Measurements from ENCODE around the gene HIVEP3.

DNA sequence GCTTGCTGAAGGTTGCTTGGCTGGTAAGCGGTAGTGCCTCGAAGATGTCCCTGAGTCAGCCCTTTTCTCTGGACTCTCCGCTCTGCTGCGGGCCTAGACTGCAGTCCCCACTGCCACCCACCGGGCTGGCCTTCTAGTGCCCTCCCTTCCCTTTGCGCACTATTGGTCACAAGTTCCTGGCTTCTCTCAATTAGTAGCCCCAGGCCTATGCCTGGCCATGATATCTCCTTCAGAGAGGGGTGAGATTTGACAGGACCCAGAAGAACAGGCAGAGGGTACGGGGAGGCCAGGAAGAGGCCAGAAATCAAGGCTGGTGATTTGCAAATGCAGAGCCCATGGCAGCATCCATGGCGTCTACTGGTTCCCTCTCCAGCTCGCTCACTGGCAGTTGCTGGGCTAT, 207.7 kb downstream of the HIVEP3 start:
- TF ChIP-seq, protein P1, sequence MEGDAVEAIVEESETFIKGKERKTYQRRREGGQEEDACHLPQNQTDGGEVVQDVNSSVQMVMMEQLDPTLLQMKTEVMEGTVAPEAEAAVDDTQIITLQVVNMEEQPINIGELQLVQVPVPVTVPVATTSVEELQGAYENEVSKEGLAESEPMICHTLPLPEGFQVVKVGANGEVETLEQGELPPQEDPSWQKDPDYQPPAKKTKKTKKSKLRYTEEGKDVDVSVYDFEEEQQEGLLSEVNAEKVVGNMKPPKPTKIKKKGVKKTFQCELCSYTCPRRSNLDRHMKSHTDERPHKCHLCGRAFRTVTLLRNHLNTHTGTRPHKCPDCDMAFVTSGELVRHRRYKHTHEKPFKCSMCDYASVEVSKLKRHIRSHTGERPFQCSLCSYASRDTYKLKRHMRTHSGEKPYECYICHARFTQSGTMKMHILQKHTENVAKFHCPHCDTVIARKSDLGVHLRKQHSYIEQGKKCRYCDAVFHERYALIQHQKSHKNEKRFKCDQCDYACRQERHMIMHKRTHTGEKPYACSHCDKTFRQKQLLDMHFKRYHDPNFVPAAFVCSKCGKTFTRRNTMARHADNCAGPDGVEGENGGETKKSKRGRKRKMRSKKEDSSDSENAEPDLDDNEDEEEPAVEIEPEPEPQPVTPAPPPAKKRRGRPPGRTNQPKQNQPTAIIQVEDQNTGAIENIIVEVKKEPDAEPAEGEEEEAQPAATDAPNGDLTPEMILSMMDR (IDR thresholded peaks at IDR 0.05; ENCODE audit: insufficient read depth, low read depth, low read length), result no peak
- TF ChIP-seq EZH2 (IDR thresholded peaks at IDR 0.05; ENCODE audit: insufficient read depth, low read length), result no peak

Data from astrocyte (in vitro differentiated cells and primary cell).